Measurements from ENCODE around the gene LSP1. TPM values are rescaled to one million over a fixed set of nuclear protein-coding genes. Genes with fewer than 3 reads are reported as not detected.

Gene LSP1
- total RNA-seq, 2 experiments from 2014 or later: 228 to 232 TPM

GRCh38 chr11:1853376-1854131 is 670 bp downstream of the LSP1 start:
- Mint-ChIP-seq H3K27me3 (no peaks in the 10 kb centered on the region), H3K9me3 (no peaks in the 10 kb centered on the region), H3K27ac (peak overlapping the region; percentile 91), H3K4me3 (peak overlapping the region; percentile 98), H3K36me3 (ENCODE audit: low read depth) (peaks cover 14% of the 10 kb centered on the region), H3K4me1 (ENCODE audit: low read depth) (peaks cover 48% of the 10 kb centered on the region)
- CTCF ChIA-PET: interaction anchor here (0.6 to 4.4 kb wide), 4 partner anchors 29 to 298 kb away, joined by 3 to 37 read pairs (median 3); no protein-coding TSS in a partner anchor
- DNase-seq (peak in 4 of 14 experiments; percentile 36 to 53 (median 43)), ATAC-seq (ENCODE audit: poor library complexity) (peak; percentile 8)
- H3K27me3 ChIP-seq (ENCODE audit: control insufficient read depth in 1 of 2, insufficient read depth in 2 of 2, low read length in 2 of 2): no peaks in the 10 kb centered on the region
- peak overlapping the region; percentile 94 for H3K4me3 ChIP-seq (ENCODE audit: low read length)
- peaks cover 25% of the 10 kb centered on the region for H3K36me3 ChIP-seq (ENCODE audit: insufficient read depth, low read length)
- peaks cover 93% of the 10 kb centered on the region for H3K4me1 ChIP-seq (ENCODE audit: insufficient read depth, low read length)
- intact Hi-C loops (cut with DNase I, micrococcal nuclease): loop anchor here (1.0 to 10.0 kb wide), 6 partner anchors 15 to 541 kb away; partner anchors contain the start of genes CTSD (in 1 of the 2) and TNNI2 (in 1 of the 2)
- H3K9me3 ChIP-seq (ENCODE audit: control insufficient read depth in 1 of 2, insufficient read depth in 1 of 2, low read length in 2 of 2): no peaks in the 10 kb centered on the region
- TF ChIP-seq CTCF (IDR thresholded peaks at IDR 0.05): no peak
- POLR2A ChIA-PET: interaction anchor here (1.0 to 3.6 kb wide), 12 partner anchors 9 to 281 kb away, joined by 4 to 23 read pairs (median 6); partner anchors contain the start of genes DUSP8 and MRPL23
- H3K27ac ChIP-seq (ENCODE audit: low read depth in 1 of 2, low read length in 2 of 2): peak overlapping the region; percentile 88 to 91

GRCh38 chr11:1854132-1854948 is 1.5 kb downstream of the LSP1 start:
- ATAC-seq (ENCODE audit: poor library complexity) (no peak), DNase-seq (no peak)
- peaks cover 29% of the 10 kb centered on the region for H3K36me3 ChIP-seq (ENCODE audit: insufficient read depth, low read length)
- H3K9me3 Mint-ChIP-seq: no peaks in the 10 kb centered on the region
- no peaks in the 10 kb centered on the region for H3K9me3 ChIP-seq (ENCODE audit: control insufficient read depth in 1 of 2, insufficient read depth in 1 of 2, low read length in 2 of 2)
- H3K4me3 Mint-ChIP-seq: peak overlapping the region; percentile 98
- no peaks in the 10 kb centered on the region for H3K27me3 ChIP-seq (ENCODE audit: control insufficient read depth in 1 of 2, insufficient read depth in 2 of 2, low read length in 2 of 2)
- H3K4me3 ChIP-seq (ENCODE audit: low read length): peak overlapping the region; percentile 94
- H3K4me1 Mint-ChIP-seq (ENCODE audit: low read depth): peaks cover 40% of the 10 kb centered on the region
- peaks cover 14% of the 10 kb centered on the region for H3K36me3 Mint-ChIP-seq (ENCODE audit: low read depth)
- intact Hi-C loops (cut with DNase I, micrococcal nuclease): loop anchor here in 1 of 2 experiments (2.0 to 10.0 kb wide), 4 partner anchors 16 to 540 kb away; partner anchors contain the start of gene CTSD
- peak overlapping the region; percentile 88 to 91 for H3K27ac ChIP-seq (ENCODE audit: low read depth in 1 of 2, low read length in 2 of 2)
- no peak for TF ChIP-seq CTCF (IDR thresholded peaks at IDR 0.05)
- POLR2A ChIA-PET: interaction anchor here (0.5 to 3.6 kb wide), 8 partner anchors 12 to 96 kb away, joined by 3 to 23 read pairs (median 11); no protein-coding TSS in a partner anchor
- peak overlapping the region; percentile 91 for H3K27ac Mint-ChIP-seq
- no peaks in the 10 kb centered on the region for H3K27me3 Mint-ChIP-seq
- CTCF ChIA-PET: interaction anchor here (1.0 to 4.4 kb wide), 4 partner anchors 28 to 298 kb away, joined by 3 to 37 read pairs (median 3); no protein-coding TSS in a partner anchor
- peaks cover 93% of the 10 kb centered on the region for H3K4me1 ChIP-seq (ENCODE audit: insufficient read depth, low read length)
